ENCODE data around the gene TRIP6.

Gene TRIP6

DNA sequence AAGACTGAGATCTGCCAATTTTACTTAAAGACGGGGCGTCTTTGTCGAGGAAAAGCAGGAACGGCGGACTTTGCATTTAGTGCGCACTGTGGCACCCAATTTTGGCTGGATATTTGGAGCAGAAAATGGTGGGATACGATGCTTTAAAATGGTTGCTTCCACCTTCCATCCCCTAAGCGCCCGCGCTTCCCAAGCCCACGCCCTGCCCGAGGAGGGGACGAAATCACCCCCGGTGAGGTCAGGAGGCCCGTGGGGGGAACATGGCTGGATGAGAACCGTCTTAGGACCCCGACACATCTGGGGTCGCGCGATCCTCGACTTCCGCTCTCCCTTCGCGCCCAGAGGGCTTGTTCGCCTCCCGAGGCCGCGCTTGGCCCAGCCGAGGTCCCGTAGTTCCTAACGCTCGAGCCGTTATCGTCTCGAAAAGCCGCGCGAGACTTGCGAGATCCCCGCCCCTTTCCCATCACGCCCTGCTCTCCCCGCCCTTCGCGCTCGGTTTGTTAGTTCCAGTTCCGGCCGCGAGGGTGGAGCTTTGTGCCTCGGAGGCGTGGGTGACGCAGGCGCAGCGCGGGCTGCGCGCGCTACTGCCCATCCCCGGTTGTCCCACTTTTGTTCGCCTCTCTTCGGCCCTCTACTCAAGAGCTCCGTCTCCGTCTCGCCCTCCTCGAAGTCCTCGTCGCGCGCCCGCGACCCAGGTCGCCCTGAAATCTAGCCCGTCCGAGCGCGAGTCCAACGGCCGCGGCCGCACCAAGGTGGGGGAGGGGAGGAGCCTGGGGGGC lies 7.6 kb downstream of the TRIP6 start, which contains the start of gene SRRT:
SRRT (plus strand) TSS at position 527 of the 779 bp plus-strand sequence. CDS start 488 bp downstream, outside the sequence.
- DNase-seq = peak; percentile 99

DNA sequence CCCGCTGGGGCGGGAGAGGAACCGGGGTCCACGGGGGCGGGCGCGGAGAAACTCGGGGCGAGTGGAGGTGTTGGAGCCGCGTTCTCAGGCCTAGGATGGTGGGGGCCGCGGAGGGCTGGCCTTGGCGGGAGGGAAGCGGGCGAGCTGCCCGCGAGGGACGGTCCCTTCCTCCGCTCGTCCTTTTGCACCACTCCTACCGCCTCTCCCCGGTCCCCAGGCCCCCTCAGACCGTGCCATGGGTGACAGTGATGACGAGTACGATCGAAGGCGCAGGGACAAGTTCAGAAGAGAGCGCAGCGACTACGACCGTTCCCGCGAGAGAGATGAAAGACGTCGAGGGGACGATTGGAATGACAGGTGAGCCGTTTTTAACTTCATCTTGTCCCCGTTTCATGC lies 8.2 kb downstream of the TRIP6 start:
- no peak for DNase-seq

DNA sequence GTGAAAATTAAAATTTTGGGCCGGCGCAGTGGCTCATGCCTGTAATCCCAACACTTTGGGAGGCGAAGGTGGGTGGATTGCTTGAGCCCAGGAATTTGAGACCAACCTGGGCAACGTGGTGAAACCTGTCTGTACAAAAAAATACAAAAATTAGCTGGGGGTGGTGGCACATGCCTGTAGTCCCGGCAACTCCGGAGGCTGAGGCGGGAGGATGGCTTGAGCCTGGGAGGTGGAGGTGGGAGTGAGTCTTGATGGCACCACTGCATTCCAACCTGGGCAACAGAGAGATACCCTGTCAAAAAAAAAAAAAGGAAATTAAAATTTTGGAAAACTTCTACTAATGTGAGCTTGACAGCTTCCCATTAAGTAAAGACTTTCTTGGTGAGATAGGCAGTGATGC lies 10.8 kb downstream of the TRIP6 start:
- no peak for DNase-seq

DNA sequence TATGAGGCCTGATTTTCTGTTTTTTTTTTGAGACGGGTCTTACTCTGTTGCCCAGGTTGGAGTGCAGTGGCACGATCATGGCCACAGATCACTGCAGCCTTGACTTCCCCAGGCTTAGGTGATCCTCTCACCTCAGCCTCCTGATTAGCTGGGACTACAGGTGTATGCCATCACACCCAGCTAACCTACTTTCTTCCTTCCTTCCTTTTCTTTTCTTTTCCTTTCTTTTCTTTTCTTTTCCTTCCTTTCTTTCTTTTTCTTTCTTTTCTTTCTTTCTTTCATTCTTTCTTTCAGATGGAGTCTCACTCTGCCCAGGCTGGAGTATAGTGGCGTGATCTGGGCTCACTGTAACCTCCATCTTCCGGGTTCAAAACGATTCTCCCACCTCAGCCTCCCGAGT lies 11.5 kb downstream of the TRIP6 start:
- no peak for DNase-seq

DNA sequence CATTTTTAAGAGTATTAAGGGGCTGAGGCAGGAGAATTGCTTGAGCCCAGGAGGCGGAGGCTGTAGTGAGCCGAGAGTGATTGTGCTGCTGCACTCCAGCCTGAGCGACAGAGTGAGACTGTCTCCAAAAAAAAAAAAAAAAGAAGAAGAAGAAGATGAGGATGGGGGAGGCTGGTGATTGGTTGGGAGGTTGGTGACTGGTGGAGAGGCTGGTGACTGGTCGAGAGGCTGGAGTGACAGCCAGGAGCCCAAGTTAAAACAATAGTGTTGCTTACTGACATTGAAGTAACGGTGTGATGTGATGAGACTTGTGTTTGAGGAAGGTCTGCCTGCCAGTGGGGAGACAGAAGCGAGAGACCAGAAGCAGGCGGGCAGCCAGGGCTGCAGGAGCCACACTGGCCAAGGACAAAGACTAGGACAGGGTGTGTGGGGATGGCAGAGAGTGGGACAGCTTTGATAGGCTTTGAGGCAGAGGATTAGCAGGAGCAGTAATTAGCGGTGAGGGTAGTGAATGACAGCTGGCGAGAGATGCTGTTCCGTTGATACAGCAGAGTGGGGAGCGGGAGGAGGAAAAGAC lies 12.6 kb downstream of the TRIP6 start:
- no peak for DNase-seq

DNA sequence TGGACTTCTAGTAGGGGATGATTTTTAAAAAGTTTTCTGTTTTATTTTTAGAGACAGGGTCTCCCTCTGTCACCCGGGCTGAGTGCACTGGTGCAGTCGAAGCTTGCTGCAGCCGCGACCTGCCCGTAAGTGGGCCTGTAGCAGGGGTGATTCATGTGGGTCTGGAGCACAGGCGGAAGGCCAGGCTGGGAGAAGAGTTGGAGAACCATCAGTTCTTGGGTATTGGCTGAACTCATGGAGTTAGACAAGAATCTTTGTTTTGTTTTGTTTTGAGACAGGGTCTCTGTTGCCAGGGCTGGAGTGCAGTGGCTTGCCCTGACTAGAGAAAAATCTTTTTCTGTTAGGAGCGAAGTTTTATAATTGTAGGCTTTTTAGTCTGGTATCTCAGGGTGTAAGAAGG lies 13.5 kb downstream of the TRIP6 start:
- DNase-seq = no peak

DNA sequence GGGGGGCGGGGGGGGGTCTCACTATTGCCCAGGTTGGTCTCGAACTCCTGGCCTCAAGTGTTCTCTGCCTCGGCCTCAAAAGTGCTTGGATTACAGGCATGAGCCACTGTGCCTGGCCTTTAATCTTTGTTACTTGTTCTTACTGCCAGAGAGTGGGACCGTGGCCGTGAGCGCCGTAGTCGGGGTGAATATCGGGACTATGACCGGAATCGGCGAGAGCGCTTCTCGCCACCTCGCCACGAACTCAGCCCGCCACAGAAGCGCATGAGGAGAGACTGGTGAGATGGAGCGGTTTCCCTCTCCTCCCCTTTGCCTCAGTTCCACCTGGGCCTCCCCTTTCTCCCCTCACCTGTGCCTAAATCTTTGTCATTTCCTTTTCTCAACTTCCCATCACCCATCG lies 13.9 kb downstream of the TRIP6 start:
- no peak for DNase-seq

DNA sequence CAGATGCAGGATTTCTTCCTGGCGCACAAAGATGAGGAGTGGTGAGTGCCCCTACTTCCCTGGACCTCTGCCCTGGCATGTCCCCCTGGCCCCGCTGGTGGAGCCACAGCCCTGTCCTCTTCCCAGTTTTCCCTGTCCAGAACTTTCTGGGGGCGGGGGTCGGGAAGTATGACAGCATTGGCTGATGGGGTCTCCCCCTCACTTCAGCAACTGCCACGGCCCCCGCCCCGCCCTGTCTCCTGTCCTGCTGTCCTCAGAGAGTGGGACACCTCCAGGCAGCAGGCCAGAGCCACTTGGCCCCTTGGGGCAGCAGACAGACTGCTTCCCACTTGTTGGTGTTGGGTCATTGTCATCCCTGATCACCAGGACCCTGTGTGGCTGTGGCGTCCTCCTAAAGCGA lies 15.0 kb downstream of the TRIP6 start:
- DNase-seq = no peak

DNA sequence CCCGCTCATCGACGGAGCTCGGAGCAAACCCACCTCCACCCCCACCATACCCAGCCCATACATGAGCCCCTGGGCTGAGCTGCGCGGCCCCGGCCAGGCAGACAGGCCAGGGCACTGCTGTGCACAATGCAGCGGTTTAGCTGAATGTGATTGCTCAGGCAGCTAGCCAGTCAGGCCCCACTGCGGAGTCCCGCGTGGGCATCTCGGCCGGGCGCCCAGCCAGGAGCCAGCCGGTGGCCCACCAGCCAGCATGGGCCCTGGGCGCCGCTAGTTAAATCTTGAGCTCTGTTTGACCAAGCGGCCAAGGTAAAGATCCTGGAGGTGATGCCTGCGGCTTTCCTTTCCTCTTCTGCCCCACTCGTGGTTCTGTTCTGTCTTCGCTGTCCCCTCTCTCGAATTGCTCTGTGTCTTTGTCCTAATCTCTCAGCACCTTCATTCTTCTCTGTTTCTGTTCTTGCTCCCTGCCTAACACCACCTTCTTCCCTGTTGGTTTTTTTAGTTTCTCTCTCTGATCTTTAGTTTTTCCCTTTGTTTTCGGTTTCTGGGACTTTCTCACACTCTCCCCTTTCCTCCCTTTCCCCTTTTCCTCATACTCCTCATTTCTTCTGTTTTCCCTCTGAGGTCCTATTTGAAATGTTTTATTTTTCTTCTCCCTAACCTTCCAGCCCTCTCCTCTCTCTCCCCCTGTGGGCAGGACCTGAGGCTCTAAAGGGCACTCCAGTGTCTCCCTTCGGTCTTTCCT lies 15.8 kb downstream of the TRIP6 start:
- no peak for DNase-seq

DNA sequence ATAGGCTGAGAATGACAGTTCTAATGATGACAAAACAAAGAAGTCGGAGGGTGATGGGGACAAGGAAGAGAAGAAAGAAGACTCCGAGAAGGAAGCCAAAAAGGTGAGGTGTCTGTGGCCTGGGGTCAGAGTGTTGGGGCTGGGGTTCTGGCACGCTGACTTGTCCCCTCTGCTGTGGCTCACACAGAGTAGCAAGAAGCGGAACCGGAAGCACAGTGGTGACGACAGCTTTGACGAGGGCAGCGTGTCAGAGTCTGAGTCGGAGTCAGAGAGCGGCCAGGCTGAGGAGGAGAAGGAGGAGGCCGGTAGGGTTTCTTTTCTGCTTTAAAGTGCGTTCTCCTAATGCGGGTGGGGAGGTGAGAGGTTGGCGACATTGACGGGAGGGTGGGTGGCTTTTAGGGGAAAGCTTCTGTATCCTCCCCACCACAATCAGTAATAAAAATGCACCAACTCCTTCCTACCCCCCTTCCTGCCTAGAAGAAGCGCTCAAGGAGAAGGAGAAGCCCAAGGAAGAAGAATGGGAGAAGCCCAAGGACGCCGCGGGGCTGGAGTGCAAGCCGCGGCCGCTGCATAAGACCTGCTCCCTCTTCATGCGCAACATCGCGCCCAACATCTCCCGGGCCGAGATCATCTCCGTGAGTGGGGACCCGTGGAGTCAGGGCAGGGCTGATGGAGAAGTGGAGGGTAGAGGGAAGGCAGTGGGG lies 17.7 kb downstream of the TRIP6 start:
- no peak for DNase-seq

DNA sequence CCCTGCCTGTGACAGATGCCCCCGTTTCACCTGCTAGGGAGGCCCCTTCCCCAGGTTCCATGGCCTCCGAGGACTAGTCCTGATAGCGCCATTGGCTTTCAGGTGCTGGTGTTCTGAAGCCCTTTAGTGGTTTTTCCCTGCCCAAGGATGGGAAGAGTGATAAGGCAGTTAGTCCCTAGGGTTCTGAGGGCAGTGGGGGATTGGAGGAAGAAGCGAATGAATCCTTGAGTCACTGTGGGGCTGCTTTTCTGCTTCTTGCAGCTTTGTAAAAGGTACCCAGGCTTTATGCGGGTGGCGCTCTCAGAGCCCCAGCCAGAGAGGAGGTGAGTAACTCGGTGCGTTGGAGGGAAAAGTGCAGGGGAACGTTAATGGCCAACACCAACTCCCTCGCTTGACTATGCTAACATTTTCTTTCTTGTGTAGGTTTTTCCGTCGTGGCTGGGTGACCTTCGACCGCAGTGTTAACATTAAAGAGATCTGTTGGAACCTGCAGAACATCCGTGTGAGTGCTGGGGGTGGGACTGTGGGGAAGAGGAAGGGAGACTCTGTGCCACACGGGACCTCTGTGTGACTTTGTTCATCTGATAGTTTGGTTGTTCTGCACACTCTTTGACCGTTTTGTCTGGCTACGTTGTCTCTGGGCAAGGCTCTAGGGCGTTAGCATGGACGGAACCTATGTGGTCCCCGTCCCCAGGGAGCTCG lies 18.4 kb downstream of the TRIP6 start:
- no peak for DNase-seq

DNA sequence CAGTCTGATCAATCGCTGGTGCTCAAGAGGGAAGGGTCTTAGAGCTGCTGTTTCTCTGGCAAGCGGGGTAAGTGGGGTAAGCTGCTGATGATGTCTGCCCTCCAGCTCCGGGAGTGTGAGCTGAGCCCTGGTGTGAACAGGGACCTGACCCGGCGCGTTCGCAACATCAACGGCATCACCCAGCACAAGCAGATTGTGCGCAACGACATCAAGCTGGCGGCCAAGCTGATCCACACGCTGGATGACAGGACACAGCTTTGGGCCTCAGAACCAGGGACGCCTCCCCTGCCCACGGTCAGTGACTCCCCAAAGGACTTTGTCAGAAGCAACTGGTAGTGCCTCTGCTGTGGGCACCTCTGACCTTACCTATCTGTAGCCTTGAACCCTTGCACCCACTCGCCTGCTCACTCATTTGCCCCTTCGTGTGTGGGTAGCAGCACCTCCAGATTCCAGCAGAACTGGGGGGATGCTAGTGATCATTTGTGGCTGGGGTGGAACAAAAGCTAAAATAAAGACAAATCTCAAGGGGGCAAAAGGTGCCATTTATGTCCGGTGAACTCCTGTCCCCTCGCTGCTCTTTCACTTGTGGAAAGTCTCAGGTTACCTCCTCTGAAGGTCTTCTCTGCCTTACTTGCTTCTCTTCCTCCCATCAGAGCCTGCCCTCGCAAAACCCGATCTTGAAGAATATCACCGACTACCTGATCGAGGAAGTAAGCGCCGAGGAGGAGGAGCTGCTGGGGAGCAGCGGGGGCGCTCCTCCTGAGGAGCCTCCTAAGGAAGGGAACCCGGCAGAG lies 19.2 kb downstream of the TRIP6 start:
- no peak for DNase-seq

DNA sequence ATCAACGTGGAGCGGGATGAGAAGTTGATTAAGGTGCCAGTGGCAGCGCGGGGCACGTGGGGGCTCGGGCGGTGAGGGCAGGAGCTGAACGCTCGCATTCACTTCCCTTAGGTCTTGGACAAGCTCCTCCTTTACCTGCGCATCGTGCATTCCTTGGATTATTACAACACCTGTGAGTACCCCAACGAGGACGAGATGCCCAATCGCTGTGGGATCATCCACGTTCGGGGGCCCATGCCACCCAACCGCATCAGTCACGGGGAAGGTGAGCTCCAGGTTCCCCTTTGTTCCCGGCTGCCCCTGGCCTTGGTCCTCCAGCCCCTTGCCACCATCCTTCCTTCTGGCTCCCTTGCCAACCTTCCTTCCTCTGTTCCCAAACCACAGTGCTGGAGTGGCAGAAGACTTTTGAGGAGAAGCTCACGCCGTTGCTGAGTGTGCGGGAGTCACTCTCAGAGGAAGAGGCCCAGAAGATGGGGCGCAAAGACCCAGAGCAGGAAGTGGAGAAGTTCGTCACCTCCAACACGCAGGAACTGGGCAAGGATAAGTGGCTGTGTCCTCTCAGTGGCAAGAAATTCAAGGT lies 19.8 kb downstream of the TRIP6 start:
- DNase-seq = no peak

DNA sequence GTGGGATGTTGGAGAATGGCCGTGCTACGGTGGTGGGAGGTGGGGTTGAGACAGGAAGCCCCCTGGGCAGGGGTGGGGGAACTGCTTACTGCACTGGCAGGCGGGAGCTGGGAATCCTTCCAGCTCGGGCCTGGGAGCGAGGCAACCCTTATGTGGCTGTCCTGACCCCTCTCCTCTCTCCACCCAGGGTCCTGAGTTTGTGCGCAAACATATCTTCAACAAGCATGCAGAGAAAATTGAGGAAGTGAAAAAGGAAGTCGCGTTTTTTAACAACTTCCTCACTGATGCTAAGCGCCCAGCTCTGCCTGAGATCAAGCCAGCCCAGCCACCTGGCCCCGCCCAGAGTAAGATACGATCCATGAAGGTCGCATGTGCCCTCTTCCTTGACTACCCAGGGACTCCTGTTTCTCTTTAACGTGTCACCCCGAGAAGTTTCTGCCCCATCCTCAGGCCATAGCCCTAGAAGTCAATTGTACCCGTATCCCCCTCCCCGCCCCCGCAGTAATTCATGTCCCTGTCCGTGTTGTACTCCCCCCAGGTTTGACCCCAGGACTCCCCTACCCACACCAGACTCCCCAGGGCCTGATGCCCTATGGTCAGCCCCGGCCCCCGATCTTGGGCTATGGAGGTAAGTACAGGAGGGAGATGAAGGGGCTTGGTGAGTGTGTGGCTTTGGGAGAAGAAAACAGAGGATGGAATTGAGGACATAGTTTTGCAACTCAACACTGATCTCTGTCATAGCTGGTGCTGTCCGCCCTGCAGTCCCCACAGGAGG lies 20.5 kb downstream of the TRIP6 start:
- no peak for DNase-seq

DNA sequence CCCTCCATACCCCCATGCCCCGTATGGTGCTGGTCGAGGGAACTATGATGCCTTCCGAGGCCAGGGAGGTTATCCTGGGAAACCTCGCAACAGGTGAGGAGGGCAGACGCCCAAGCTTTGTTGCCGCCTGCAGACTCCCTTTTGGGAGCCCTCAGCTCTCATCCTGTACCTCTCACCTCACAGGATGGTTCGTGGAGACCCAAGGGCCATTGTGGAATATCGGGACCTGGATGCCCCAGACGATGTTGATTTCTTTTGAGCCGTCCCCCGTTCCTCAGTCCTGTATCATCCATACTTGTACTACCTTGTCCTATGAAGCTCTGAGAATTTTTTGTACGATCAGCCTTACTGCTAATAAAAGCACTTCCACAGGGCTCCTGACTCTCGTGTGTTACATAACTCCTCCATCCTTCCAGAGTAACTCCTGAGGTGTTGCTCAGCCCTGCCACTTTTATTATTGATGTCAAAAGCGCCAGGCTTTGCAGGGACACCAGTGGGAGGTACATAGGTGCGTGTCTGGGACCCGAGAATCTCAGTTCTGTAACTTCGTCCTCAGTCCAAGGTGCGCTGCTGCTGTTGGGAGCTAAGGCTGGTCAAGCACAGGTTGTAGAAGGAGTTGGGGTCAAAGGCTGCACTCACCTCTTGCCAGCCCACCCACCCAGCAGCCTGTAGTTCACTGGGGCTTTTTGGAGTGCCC lies 21.3 kb downstream of the TRIP6 start:
- no peak for DNase-seq

DNA sequence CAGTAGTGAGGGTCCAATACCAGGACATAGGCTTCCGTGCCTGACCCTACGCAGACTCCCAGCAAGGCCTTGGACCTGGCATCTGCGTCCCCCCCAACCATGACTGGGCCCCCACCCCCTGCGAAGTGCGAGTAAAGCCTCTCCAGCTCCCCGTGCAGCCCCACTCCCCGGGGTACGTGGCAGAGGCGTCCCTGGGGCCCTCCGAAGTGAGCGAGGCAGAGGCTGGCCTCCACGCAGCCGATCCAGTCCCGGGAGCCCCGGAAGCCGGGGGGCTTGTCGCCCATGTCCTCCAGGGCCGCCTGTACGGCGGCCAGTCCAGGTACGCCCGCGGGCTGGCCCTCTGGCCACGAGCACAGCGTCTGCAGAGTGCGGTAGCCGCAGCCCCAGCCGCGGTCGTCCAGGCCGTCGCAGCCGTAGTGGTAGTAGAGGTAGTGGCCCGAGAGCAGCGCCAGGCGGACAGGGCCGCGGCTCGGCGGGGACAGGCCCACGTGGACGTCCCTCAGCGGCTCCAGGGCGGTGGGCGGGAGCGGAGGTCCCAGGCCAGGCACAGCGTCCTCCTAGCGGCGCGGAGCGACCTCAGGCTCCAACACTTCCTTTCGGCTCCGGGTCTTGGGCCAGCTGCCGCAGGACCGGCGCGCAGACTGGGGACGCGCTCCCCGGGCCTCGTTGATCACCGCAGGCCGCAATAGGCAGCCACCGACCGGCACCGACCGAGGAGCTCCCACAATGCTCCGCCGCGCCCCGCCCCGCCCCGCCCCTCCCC lies 22.0 kb downstream of the TRIP6 start, which contains the start of gene UFSP1:
UFSP1 (minus strand) TSS at position 728 of the 763 bp plus-strand sequence; CDS start at position 284, 444 bp downstream.
- DNase-seq = no peak

DNA sequence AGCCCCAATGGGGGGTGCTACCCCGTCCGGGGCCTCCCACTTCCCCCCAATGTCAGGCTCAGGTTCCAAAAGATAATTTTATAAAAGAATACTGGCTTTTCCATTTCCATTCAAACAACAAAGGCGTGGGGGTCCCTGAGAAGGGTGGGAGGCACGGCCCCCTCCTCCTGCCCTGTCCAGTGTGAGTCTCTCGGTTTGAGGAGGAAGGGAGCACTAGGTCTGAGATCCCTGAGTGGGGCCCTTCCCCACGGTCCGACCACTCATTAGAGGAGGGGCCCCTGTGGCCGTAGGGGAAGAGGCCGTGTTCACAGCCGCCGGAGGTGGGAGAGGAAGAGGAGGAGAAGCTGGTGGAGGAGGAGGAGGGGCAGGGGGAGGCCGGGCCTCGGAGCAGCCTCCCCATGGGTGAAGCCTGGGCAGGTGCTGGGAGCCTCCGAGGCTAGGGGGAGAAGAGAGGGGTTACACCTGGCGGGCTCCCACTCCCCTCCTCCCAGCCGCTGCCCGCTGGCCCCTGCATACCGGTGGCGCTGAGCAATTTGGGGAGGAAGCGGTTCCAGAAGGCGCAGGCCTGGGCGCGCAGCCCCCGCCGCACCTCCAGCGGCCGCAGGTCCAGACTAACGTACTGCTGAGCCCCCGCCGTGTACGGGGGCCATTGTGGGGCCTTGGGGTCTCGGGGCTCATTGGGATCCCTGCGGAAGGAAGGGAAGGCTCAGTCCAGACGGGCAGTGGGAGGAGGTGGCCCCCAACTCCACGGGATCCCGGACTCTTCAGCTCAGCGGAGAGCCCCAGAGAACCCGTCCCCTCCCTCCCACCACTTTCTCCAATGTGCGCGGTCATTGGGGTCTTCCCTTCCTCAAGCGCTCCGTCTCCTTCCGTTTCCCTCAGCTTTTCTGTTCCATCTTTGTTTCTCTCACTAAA lies 23.7 kb downstream of the TRIP6 start:
- no peak for DNase-seq

All from NCI-H2171 (cell line).